Ureter (tissue), 1 donor: ENCODE results near the gene ECI2. TPM values are rescaled to one million over a fixed set of nuclear protein-coding genes. Genes with fewer than 3 reads are reported as not detected.
"Not testable (repeated sequence)": the region's sequence is repeated elsewhere in the genome, so short reads cannot be mapped to it uniquely, and the experiment has no call there.

Experiments used
- DNase-seq: peaks from one replicate; pipeline ENCODE4 v3.0.0-alpha.2; 2020; ENCODE audit warnings: low spot score
- total RNA-seq: library from RNA; stranded (reverse); gene quantifications from one replicate; pipeline ENCODE4 v1.2.4, GENCODE V29; 2023
- donor health status: DM: yes; HTN: yes; CAD: no.

ECI2 gene
- total RNA-seq, 1 donor from 2014 or later: 25.4 TPM

DNA sequence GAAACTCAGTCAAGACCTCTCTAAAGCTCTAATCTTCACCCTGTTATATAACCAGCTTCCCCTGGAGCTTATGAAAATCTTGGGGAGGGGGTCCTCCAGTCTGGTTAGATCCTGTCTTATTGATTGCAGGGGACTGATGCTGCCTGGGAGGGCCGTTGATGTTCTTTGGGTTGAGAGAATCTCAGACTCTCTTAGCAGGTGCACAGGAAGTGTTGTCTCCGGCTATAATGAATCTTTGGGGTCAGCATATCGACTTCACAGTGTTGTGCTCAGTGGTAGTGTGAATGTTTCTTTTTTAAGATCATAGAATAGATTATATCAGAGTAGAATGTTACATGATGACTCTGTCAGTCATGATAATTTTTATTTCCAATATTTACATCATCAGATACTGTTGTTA, 2.8 kb upstream of the ECI2 start:
- no peak for DNase-seq

GRCh38 chr6:4136354-4136831, 1.0 kb upstream of the ECI2 start:
- no peak for DNase-seq

DNA sequence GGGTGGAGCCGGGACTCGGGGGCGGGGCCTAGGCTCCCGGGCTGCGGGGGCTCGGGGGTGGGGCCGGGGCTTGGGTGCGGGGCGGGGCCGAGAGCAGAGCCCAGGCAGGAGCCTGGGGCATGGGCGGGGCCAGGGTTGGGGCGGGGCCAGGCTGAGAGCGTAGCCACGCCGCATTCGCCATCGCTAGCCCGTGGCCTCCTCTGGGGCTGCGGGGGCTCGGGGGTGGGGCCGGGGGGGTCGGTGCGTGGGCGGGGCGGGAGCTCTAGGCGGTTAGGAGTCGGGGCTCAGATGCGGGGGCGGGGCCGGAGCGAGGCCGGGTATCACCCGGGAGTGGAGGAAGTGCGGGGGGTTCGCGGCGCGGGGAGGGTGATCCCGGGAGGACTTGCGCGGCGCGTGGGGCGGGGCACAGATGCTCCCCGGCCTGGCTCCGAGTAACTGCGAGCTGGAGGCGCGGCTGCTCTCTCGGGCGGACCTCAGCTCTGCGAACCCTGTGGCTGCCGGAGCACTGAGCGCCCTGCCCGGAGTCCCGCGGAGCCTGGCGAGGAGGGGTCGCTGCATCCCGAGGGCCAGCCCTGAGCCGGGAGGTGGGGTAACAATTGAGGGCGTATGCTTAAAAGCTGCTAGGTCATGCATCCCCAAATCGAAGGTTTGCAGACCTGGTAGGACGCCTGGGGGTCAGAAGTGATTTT, 434 bp upstream of the ECI2 start:
- peak; percentile 96 for DNase-seq

GRCh38 chr6:4133941-4134838, 1.2 kb downstream of the ECI2 start:
- DNase-seq: no peak

DNA sequence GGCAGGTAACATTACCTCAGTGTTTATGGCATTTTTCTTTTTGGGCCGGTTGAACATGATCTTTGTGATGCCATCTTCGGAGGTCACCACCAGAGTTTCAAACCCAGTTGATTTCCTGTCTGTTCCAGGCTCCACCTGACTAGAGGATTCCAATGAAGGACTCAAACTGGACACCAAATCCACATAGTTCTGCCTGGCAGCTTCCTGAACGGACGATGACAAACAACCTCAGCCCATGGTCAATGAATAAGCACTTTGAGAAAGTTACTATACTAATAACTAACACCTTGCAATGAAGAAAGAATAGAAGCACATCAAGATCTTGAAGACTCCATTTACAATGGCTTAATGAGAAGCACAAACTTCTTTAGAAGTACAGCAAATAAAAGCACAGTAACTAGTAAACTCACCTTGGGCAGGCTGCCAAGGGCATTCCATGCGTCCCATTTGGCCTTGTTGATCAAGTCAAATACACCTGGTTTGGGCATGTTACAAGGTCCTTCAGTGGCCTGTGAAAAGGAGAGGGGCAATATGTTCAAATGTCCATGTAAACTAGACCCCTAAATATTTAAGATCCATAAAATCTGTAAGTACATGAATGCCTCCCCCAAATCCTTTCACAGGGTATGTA, 4.9 kb downstream of the ECI2 start:
- peak; percentile 53 for DNase-seq

GRCh38 chr6:4129446-4129845, 5.9 kb downstream of the ECI2 start:
- no peak for DNase-seq

- DNase-seq: no peak
These were observed 6.6 kb downstream of the ECI2 start for GRCh38 chr6:4128748-4129147.

DNA sequence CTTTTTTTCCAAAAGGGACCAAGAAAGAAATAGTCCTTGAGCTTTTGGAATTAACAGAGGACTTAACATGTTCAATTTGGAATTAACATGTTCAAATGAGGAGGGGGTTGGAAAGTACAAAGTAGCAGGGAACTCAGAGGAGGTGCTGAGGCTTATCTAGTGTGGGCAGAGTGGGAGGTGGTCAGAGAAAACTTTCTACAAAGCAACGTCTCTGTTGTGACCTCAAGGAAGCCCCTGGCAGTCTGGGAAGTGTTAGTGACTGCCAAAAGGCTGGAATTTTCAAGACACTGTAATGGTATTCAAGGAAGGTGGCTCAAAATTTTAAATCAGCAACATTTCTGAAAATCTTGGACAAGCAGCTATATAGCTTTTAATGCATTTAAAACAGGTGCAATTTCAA, 7.3 kb downstream of the ECI2 start:
- no peak for DNase-seq

- DNase-seq: no peak
These were observed 9.2 kb downstream of the ECI2 start for GRCh38 chr6:4125933-4126864.

- DNase-seq: no peak
These were observed 9.9 kb downstream of the ECI2 start for GRCh38 chr6:4125500-4125899.

DNA sequence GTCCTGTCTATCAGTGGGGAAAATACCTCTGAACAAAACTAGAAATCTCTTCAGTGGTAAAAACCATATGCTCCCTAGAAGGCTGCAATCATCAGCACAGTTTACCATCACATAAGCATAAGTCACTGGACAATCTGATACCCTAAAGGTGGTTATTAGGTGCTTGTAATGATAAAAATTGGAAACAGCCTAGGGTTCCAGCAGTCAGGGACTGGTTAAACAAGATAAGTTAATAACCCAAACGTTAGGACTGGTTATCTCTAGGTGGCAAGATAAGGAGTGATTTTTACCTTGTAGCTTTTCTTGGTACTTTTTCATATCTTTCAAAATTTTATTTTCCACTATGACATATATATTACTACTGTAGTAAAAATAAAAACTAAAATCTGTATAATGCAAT, 11.0 kb downstream of the ECI2 start:
- DNase-seq: no peak

DNA sequence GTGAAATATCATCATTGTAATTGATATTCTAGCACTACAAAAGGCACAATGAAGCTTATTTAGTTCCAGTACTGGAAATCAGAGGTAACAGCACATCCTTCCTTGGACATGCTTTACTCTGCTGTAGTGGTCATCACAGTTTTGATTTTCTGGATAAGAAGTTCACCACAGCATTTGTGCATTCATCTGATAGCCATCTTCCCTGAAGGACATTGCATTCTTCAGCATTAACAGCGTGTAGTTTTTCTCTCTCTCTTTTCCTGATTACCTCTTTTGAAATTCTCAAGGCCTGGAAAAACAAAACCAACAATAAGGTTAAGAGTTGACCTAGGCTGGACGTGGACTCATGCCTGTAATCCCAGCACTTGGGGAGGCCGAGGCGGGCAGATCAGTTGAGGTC, 19.6 kb downstream of the ECI2 start:
- DNase-seq: no peak

GRCh38 chr6:4114123-4114522, 21.3 kb downstream of the ECI2 start:
- DNase-seq: no peak

- no peak for DNase-seq
These were observed 21.7 kb downstream of the ECI2 start for GRCh38 chr6:4113649-4114048.

DNA sequence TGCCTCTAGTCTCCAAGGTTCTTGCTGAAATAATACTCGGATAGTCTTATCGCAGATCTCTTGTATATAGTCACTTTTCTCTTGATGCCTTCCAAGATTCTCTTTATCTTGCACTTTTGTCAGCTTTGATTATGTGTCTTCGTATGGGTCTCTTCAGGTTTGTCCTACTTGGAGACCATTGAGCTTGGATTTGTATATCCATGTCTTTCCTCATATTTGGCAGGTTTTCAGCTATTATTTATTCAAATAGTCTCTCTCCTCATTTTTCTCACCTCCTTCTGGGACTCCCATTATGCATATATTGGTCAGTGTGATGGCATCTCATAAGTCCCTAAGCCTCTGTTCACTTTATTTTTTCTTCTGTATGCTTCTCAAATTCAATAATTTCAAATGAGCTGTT, 23.0 kb downstream of the ECI2 start:
- no peak for DNase-seq

- DNase-seq: not testable (repeated sequence)
These were observed 26.0 kb downstream of the ECI2 start for GRCh38 chr6:4109363-4109815.

DNA sequence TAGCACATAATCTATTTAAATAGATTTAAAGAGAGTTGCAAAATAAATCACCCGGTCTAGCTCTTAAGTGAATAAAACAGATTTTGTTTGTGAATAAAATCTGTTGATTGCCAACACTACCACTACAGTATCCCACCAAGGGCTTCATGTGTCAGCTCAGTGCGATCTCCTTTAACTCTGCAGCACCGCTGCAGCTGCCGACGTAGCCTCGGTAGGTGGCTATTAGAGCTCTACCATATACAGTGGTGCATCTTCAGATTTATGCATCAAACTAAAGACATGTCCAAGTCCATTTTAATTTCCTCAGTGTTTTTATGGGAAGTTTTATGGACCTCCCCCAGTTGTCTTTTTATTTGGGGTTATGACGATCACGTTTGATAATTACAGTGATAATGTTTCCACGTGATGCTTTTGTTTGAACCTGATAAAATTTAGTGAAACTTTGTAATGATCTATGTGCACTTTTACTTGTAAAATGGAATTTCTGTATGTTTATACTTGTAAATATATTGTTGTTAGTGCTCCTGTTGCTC, 26.7 kb downstream of the ECI2 start:
- DNase-seq: no peak

GRCh38 chr6:4107873-4108272, 27.5 kb downstream of the ECI2 start:
- DNase-seq: no peak

DNA sequence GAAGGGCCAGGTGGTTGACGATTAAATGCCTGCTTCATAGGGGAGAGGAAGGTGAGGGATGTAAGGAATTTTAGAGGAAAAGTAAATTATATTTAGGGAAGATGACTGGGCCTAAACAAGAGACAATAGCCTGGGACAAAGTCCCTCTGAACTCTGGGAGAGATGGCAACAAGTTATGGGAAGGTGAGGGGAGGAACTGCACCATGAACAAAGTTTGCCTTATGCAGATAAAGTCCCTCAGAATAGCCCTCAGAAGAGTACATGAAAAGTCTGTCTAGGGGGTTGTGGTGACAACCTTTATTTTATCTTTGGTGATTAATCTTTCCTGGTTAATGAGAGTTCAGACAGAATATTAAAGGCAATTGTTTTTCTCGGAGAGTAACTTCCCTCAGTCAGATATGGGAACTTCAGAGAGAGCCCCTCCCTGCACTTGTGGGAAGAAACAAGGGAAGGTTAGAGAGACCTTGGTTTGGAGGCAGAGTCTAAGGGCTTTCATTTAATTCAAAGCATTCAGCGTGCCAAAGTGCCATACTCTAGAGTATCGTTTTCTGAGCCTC, 29.3 kb downstream of the ECI2 start:
- DNase-seq: no peak

DNA sequence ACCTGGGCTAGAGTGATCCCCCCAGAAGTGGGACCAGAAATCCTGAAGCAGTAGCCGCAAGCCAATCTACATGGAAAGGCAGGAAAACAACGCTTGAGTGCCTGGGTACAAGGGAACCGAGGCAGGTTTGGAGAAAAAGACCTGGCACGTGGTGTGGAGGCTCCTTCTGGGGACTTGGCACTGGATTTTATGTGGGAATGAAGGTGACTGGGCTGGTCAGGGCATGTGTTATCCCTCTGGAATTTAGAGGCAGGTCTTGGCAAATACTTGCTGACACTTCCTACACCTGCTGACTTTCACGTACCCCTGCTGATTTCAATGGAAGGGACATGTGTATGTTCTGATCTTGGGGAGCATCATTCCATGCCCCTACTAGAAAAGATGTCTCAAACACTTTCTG, 31.4 kb downstream of the ECI2 start:
- no peak for DNase-seq
